ENCODE data around the gene SLC15A3. TPM values are rescaled to one million over a fixed set of nuclear protein-coding genes. Genes with fewer than 3 reads are reported as not detected.

The SLC15A3 gene
- total RNA-seq, 1 donor from 2014 or later: 6.2 TPM

DNA sequence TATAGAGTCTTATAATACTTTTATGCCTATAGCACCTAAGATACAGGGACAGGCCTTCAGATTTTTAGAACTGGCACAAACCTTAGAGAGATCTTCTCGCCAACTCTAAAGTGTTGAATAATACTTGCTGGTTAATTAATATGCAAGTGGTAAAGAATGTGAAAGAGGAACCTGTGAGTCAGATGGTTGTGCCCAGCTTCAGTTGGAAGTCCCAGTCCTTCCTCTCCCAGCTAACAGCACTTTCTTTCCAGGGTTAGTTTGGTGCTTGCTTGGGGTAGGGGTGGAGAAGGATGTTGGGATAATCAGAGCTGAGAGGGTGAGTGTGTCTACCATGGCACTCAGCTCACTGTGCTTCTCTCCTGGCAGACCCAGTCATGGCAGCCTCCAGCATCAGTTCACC lies 32.7 kb downstream of the SLC15A3 start:
- Mint-ChIP-seq H3K4me1 (ENCODE audit: low read depth) (peaks cover 16% of the 10 kb centered on the region), H3K36me3 (ENCODE audit: insufficient read depth) (peaks cover 10% of the 10 kb centered on the region), H3K9me3 (ENCODE audit: low read depth) (no peaks in the 10 kb centered on the region), H3K27ac (no peak overlapping the region), H3K4me3 (ENCODE audit: low read depth) (no peak overlapping the region), H3K27me3 (no peaks in the 10 kb centered on the region)
- no peak for DNase-seq (ENCODE audit: low spot score, unreplicated experiment)
- TF ChIP-seq, protein P1, sequence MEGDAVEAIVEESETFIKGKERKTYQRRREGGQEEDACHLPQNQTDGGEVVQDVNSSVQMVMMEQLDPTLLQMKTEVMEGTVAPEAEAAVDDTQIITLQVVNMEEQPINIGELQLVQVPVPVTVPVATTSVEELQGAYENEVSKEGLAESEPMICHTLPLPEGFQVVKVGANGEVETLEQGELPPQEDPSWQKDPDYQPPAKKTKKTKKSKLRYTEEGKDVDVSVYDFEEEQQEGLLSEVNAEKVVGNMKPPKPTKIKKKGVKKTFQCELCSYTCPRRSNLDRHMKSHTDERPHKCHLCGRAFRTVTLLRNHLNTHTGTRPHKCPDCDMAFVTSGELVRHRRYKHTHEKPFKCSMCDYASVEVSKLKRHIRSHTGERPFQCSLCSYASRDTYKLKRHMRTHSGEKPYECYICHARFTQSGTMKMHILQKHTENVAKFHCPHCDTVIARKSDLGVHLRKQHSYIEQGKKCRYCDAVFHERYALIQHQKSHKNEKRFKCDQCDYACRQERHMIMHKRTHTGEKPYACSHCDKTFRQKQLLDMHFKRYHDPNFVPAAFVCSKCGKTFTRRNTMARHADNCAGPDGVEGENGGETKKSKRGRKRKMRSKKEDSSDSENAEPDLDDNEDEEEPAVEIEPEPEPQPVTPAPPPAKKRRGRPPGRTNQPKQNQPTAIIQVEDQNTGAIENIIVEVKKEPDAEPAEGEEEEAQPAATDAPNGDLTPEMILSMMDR (IDR thresholded peaks at IDR 0.05; ENCODE audit: unreplicated experiment): no peak

DNA sequence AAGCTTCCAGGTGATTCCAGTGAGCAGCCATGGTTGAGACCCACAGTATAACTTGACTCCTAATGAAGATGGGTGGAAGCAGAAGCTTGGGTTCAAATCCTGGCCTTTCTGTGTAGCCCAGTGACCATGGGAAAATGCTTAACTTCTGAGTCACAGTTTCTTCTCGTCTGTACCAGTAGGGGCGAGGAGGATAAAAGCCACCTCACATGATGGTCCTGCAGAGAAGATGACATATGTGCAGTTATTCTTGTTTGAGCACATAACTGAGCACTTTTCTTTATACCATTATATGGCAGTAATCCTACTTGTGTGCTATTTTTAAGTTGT lies 33.1 kb downstream of the SLC15A3 start:
- no peak for DNase-seq (ENCODE audit: low spot score, unreplicated experiment)
- TF ChIP-seq, protein P1 (IDR thresholded peaks at IDR 0.05; ENCODE audit: unreplicated experiment): no peak
- Mint-ChIP-seq H3K27ac (no peak overlapping the region), H3K9me3 (ENCODE audit: low read depth) (no peaks in the 10 kb centered on the region), H3K4me1 (ENCODE audit: low read depth) (peaks cover 15% of the 10 kb centered on the region), H3K4me3 (ENCODE audit: low read depth) (no peak overlapping the region), H3K27me3 (no peaks in the 10 kb centered on the region), H3K36me3 (ENCODE audit: insufficient read depth) (peaks cover 10% of the 10 kb centered on the region)

DNA sequence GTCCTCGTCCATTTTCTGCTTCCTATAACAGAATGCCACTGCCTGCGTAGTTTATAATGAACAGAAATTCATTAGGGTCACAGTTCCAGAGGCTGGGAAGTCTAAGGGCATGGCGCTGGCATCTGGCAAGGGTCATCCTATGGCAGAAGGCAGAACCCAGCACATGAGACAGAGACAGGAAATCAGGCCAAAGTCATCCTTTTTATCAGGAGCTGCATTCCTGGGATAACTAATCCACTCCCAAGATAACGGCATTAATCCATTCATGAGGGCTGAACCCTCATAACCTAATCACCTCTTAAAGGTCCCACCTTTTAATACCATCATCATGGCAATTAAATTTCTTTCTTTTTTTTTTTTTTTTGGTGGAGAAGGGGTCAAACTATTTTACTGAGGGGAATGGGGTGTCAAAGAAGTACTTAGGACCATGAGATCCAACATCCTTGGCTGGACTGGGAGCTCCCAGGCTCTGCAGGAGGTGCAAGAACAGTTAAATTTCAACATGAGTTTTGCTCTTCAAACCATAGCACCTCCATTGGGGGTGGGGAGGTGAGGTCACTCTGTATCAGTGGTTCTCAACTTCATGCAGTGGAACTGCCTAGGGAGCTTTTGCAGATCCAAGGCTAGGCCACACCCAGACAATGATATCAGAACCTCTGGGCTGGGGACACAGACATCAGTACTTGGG lies 33.6 kb downstream of the SLC15A3 start:
- no peaks in the 10 kb centered on the region for H3K27me3 Mint-ChIP-seq
- H3K9me3 Mint-ChIP-seq (ENCODE audit: low read depth): no peaks in the 10 kb centered on the region
- H3K4me1 Mint-ChIP-seq (ENCODE audit: low read depth): peaks cover 19% of the 10 kb centered on the region
- H3K4me3 Mint-ChIP-seq (ENCODE audit: low read depth): no peak overlapping the region
- H3K36me3 Mint-ChIP-seq (ENCODE audit: insufficient read depth): peaks cover 10% of the 10 kb centered on the region
- no peak for DNase-seq (ENCODE audit: low spot score, unreplicated experiment)
- no peak overlapping the region for H3K27ac Mint-ChIP-seq
- TF ChIP-seq, protein P1 (IDR thresholded peaks at IDR 0.05; ENCODE audit: unreplicated experiment): no peak

DNA sequence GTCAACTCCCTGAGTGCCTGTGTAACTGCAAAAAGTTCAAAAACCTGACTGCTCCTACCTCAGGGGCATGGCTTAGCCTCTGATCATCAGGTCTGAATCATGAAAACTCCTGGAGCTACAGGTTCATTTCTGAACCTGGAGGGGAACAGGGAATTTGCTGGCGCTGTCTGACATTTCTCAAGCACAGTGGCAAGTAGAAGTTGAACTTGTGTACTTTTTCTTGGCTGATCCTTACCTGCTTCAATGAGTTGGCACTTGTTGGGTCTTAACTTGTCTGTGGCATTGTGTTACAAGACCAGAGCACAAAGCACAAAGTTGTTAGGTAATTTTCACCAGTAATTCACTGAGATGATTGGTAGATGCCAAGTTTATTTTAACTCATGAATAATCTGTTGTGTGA lies 34.7 kb downstream of the SLC15A3 start:
- TF ChIP-seq, protein P1 (IDR thresholded peaks at IDR 0.05; ENCODE audit: unreplicated experiment): no peak
- Mint-ChIP-seq H3K4me1 (ENCODE audit: low read depth) (peaks cover 21% of the 10 kb centered on the region), H3K27me3 (no peaks in the 10 kb centered on the region), H3K9me3 (ENCODE audit: low read depth) (no peaks in the 10 kb centered on the region), H3K27ac (no peak overlapping the region), H3K4me3 (ENCODE audit: low read depth) (no peak overlapping the region), H3K36me3 (ENCODE audit: insufficient read depth) (peaks cover 7% of the 10 kb centered on the region)
- no peak for DNase-seq (ENCODE audit: low spot score, unreplicated experiment)

DNA sequence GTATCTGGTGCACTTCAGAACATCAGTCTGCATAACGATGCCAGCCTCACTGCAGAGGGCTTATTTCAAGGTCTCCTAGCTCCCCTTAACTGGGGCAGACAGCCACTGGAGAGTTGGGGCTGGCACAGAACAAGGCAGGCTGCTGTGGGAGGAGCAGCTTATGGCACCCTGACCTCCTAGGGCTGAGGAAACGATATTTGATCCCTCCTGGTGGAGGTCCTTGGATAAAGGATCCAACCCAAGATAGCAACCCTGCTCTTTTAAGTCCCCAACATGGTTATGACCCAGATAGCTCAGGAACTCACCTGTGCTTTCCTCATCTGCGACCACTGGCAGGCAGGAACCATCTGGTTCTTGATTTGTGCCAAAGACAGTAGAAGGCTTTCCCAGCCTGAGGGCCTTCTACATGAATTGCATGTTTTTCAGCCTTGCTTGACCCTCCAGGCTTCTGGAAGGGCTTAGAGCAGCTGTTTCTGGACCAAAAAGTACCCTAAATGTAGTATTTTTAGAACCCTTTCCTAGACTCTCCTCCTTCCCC lies 35.2 kb downstream of the SLC15A3 start:
- Mint-ChIP-seq H3K27me3 (no peaks in the 10 kb centered on the region), H3K4me3 (ENCODE audit: low read depth) (no peak overlapping the region), H3K9me3 (ENCODE audit: low read depth) (no peaks in the 10 kb centered on the region), H3K4me1 (ENCODE audit: low read depth) (peaks cover 21% of the 10 kb centered on the region), H3K27ac (no peak overlapping the region), H3K36me3 (ENCODE audit: insufficient read depth) (peaks cover 5% of the 10 kb centered on the region)
- DNase-seq (ENCODE audit: low spot score, unreplicated experiment): no peak
- TF ChIP-seq, protein P1 (IDR thresholded peaks at IDR 0.05; ENCODE audit: unreplicated experiment): no peak
